Stimulated activated CD4-positive, alpha-beta T cell treated with anti-CD3 and anti-CD28 coated beads, Interleukin-12 subunit alpha, Interleukin-12 subunit beta, amount 100 ng/mL, for 4 hours (primary cell): ENCODE results near the gene SFXN2.
A peak's percentile ranks its signal among the peaks of the same experiment; 100 is the strongest.
"Not testable (repeated sequence)": the region's sequence is repeated elsewhere in the genome, so short reads cannot be mapped to it uniquely, and the experiment has no call there.

Source experiments
- DNase-seq: peaks from one replicate; pipeline ENCODE4 v3.0.0-alpha.2; 2020

Gene SFXN2

GRCh38 chr10:102723989-102724388 lies 9.6 kb downstream of the SFXN2 start:
- no peak for DNase-seq

GRCh38 chr10:102726274-102726673 lies 11.8 kb downstream of the SFXN2 start:
- DNase-seq, result no peak

GRCh38 chr10:102727037-102727818 lies 12.8 kb downstream of the SFXN2 start:
- DNase-seq, result no peak

GRCh38 chr10:102729029-102730026 lies 14.9 kb downstream of the SFXN2 start:
- peak; percentile 46 for DNase-seq

GRCh38 chr10:102731222-102731800 lies 16.9 kb downstream of the SFXN2 start:
- no peak for DNase-seq

GRCh38 chr10:102732661-102733060 lies 18.2 kb downstream of the SFXN2 start:
- DNase-seq, result no peak

GRCh38 chr10:102735065-102735562 lies 20.7 kb downstream of the SFXN2 start:
- no peak for DNase-seq

- DNase-seq, result no peak
Observed at GRCh38 chr10:102738692-102739121, 24.3 kb downstream of the SFXN2 start.

GRCh38 chr10:102740229-102740628 lies 25.8 kb downstream of the SFXN2 start:
- no peak for DNase-seq

- DNase-seq, result no peak
Observed at GRCh38 chr10:102741726-102742237, 27.3 kb downstream of the SFXN2 start.

GRCh38 chr10:102742313-102742712 lies 27.9 kb downstream of the SFXN2 start:
- not testable (repeated sequence) for DNase-seq

GRCh38 chr10:102743078-102743587 lies 28.7 kb downstream of the SFXN2 start:
- no peak for DNase-seq

- peak; percentile 86 for DNase-seq
Observed at GRCh38 chr10:102743588-102744373, 29.3 kb downstream of the SFXN2 start, which contains the start of gene WBP1L. TSS of gene WBP1L (plus strand) at chr10:102743948. CDS start at chr10:102744054, 106 bp downstream.

- no peak for DNase-seq
Observed at GRCh38 chr10:102744374-102745051, 30.1 kb downstream of the SFXN2 start.

GRCh38 chr10:102745157-102745556 lies 30.7 kb downstream of the SFXN2 start:
- DNase-seq, result no peak

- no peak for DNase-seq
Observed at GRCh38 chr10:102752266-102752930, 38.0 kb downstream of the SFXN2 start.

GRCh38 chr10:102752934-102753664 lies 38.7 kb downstream of the SFXN2 start:
- DNase-seq, result no peak

GRCh38 chr10:102753718-102754117 lies 39.3 kb downstream of the SFXN2 start:
- DNase-seq, result no peak

- no peak for DNase-seq
Observed at GRCh38 chr10:102757323-102757722, 42.9 kb downstream of the SFXN2 start.
